K562 treated with DMSO at 1 percent for 4 hours (cell line): ENCODE data around the gene SSMEM1. TPM values are rescaled to one million over a fixed set of nuclear protein-coding genes. Genes with fewer than 3 reads are reported as not detected.

Experiments used
- total RNA-seq: library from RNA; unstranded; fragments of 300-600 nt; gene quantifications from 2 replicates; pipeline ENCODE4 v1.2.3, GENCODE V29; 2022; ENCODE audit not compliant: insufficient read depth

The SSMEM1 gene
- not detected in 2 replicates for total RNA-seq

GRCh38 chr7:130207642-130208041, at the start of gene SSMEM1:
SSMEM1 (plus strand) TSS chr7:130207860; CDS start chr7:130207911, 51 bp downstream.

DNA sequence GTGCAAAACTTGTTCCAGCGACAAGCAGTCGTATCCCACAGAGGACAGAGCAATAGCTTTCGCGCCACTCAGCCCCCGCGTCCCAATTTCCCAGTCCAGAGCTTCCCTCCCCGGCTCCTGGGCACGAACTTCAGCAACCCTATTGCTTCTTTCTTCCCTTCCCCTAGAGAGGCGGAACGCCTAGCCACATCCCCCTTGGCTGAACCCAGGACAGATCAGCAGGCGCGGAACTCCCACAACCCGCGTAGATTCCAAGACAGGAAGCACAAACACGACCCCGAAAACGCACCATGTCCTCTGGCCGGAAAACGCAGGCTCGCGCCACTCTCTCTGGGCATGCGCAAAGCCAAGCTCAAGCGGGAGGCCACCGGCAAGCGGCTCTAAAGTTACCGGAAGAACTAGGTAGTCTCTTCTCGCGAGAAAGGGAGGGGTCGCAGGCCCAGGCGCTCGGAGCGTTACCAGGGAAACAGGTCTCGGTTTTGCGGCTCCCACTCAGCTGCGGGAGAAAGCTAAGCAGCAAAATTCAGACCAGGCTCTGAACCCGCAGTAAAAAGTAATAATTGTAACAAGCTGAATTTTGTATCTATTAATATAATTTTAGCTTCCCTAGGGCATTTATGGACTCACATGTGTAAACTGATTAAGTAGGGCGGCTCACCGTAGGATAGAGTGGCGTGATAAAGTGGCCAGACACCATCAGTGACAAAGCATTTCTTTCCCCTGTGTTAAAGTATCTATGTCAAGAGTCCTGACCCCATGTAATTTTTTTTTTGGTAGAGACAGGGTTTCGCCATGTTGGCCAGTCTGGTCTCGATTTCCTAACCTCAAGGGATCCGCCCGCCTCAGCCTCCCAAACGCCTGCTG, 2.3 kb upstream of the SSMEM1 start, which contains the start of gene TMEM209:
Gene TMEM209, minus strand, starts transcription at position 323 of the 864 bp plus-strand sequence. Its CDS starts 31 bp downstream, at position 292.

Other genes with a start within 250 kb of the SSMEM1 start
- gene ZC3HC1, start 156.5 kb upstream of the SSMEM1 start, total RNA-seq = 32.3 and 42.8 TPM in 2 replicates
- 14.2 and 19.3 TPM in 2 replicates for gene KLHDC10, start 137.3 kb upstream of the SSMEM1 start, total RNA-seq
- 21.2 and 22.1 TPM in 2 replicates for gene TMEM209, start 2.5 kb upstream of the SSMEM1 start, total RNA-seq
- not detected in 2 replicates for gene CPA2, start 59.0 kb downstream of the SSMEM1 start, total RNA-seq
- not detected in 2 replicates for gene CPA4, start 85.3 kb downstream of the SSMEM1 start, total RNA-seq
- not detected in 2 replicates for gene CPA5, start 137.0 kb downstream of the SSMEM1 start, total RNA-seq
- gene CPA1, start 172.6 kb downstream of the SSMEM1 start, total RNA-seq = not detected in 2 replicates
- gene CEP41, start 233.2 kb downstream of the SSMEM1 start, total RNA-seq = 2.2 and 3.8 TPM in 2 replicates